NCI-H1092 treated with DMSO at 0.1 percent for 48 hours (cell line): ENCODE results near the gene NFIA.

ENCODE experiments used
- DNase-seq: peaks from one replicate; lab custom pipeline; 2025; lab: John Stamatoyannopoulos, UW

NFIA gene

GRCh38 chr1:61299463-61299862, 217.1 kb downstream of the NFIA start:
- no peak for DNase-seq

DNA sequence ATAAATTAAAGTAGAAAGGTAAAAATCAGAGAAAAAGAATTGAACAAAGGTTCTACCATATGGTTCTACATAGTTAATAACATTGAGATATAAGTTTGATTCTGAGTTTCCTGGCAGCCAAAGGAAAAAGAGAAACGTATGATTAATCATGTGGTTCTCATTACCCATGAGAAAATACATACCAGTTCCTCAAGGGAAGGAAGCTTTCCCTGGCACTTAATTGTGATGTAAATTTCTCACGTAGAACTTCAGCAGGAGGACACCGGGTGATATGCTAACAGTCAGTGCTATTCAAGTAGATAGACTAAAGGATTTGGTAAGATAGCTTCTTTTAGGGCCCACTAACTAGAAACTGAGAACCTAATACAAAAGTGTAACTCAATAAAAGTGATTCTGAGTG, 218.5 kb downstream of the NFIA start:
- no peak for DNase-seq

- DNase-seq: no peak
Measured at GRCh38 chr1:61301824-61302657, 219.7 kb downstream of the NFIA start.

GRCh38 chr1:61307422-61308142, 225.2 kb downstream of the NFIA start:
- DNase-seq: no peak

DNA sequence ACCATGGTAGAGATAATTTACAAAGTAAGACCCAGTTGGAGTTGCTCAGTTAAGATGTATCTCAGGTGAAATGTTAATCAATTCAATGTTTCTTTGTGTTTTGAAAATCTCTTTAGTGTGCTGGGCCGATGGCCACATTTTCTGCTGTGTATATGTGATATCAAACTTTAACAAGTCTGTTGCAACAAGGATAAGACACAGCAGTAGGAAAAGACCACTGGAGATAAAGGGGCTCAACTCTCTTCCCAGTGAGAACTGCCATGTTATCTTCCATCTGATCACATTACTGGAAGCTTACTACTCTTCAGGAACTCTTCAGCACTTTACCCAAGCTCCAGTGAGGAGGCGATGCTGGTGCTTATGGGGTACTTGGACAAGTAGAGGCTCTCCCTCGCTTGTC, 227.7 kb downstream of the NFIA start:
- DNase-seq: no peak

- no peak for DNase-seq
Measured at GRCh38 chr1:61310538-61310937, 228.2 kb downstream of the NFIA start.

DNA sequence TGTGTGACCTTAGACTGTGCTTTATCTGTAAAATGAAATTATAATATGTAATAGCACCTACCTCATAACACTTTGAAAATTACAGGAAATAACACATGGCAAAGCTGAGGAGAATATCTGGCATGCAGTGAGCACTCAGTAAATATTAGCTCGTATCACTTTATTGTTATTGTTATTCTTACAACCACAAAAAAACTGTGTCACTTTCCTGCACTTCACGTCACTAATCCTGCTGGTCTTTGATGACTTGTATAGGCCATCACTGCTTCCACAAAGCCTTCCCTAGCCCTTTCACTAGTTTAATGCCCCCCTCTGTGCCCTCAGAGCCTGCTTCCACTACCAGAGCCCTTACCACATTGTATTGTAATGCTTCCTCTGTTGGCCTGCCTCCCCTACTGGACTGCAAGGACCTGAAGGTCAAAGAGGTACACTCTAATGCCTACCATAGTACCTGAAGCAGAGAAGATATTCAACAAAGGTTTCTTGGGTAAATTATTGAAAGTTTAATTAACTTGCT, 231.6 kb downstream of the NFIA start:
- DNase-seq: no peak

DNA sequence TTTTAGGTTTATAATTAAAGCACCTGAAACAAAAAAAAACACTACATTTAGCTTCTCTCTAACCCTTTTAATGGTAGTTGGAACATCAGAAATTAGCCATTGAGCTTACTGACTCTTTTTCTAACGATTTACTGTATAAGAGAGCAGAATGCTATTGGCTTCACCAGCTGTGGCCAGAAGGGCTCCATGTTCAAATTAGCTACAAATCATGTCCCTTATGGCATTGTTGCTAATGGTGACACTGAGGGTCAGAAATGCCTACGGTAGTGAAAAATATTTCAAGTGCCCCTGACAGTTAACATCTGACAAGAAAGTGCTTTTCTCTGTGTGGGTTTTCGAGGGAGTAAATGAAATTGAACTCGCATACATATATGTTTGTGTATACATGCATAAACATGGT, 232.7 kb downstream of the NFIA start:
- no peak for DNase-seq

GRCh38 chr1:61316493-61316892, 234.1 kb downstream of the NFIA start:
- DNase-seq: no peak

DNA sequence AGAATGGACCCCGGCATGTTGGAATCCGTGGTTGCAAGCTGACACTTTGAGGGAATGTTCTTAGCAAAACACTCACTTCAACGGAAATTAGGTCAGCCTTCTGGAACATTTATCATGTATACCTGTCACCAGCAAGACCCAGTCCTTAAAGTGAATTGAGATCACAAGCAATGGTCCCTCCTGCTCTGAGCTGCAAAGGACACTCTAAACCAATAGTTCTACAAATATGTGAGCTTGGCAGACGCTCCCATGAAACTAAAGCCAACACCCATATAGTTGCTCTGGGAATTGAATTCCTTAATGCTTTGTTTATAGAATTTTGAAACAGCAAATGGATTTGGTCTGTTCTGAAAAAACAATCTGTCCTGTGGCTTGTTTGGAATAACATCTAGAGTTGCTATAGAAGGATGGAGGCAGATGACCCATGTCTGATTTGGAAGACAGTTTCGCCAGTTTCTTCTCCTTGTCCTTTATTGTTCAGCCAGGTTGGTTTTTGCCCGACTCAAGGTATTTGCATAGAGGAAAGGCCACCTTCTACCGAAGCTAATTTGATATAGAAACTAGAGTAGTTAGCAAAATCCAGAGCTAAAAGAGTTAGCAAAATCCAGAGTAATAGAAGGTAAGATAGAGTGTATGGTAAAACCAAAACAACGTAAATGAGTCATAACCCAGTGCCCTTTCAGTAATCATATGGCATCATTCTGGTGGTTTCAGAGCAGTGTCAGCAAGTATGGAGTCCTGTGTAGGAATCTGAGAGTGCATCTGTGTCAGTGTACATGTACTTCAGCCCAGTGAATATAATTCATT, 236.2 kb downstream of the NFIA start:
- DNase-seq: no peak

- DNase-seq: no peak
Measured at GRCh38 chr1:61320575-61320974, 238.2 kb downstream of the NFIA start.

DNA sequence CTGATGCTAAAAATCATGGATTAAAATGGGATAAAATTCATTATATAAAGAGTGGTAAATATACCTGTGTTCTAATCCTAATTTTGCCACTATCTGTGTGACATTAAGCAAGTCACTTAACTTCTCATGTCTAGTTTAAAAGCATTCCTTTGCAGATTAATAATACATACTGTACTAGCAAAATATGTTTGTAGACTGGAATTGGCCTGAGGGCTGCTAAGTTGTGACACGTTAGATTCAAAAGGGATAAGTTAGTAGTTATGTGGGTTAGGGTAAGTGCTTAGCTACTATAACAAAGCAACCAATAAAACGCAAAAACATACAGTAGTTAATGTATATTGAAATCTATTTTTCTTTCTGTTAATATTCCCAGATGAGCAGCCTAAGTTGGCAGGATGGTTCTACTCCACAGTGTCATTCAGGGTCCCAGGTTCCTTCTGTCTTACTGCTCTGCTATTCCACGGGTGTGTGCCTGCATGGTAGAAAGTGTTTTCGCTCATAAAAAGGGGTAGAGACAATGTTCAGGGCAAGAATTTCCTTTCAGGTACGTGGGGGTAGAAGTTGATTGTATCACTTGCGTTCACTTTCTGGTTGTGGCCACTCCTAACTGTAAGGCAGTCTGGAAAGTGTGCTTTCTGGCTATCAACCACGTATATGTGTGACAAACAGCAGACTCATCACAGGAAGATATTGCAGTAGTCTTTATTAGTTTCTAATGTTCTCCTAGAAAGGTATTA, 239.8 kb downstream of the NFIA start:
- DNase-seq: no peak

DNA sequence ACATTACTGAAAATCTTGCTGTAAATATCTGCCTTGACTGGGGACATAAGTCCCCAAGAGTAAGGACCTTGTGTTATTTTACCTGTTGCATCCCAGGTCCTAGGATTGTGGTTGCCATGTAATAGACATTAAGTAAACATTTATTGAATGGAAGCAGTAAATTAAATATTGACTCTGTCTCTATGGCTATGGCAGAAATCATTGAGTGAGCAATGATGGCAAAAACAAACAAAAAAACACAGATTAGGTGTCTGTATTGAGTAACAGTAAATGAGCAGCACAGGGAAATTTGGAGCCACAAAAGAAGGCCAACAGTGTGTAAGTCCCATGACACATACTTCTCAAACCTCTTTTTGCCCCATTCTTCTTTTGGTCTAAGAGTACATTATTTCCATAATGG, 240.4 kb downstream of the NFIA start:
- peak; percentile 54 for DNase-seq

DNA sequence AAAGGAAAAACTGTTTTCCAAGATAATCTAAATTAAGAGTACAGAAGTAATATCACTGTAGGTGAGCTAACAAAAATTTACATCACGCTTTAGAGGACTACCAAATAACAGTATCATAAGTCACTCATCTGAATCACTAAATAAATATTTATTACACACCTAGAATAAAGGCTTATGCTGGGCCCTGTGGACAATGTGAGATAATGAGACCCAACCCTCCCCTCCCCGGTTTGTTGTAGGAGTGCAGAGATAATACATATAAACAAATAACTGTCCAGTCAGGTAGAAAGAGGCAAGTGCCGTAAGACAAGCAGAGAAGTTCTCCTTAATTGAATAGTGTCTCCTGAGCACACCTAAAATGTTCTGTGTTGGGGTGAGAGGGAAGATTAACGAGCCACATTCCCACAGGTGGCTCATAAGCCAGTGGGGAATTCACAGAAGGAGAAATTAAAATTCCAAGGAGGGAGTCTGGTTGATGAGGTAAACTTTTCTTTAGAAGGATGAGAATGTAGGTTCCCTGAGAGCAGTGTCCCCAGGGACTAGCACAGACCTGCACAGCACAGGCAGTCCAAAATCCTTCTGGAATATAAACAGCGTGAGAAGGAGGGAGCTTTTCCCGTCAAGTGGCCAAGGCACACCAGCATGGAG, 241.4 kb downstream of the NFIA start:
- no peak for DNase-seq

- DNase-seq: no peak
Measured at GRCh38 chr1:61326713-61327112, 244.4 kb downstream of the NFIA start.

DNA sequence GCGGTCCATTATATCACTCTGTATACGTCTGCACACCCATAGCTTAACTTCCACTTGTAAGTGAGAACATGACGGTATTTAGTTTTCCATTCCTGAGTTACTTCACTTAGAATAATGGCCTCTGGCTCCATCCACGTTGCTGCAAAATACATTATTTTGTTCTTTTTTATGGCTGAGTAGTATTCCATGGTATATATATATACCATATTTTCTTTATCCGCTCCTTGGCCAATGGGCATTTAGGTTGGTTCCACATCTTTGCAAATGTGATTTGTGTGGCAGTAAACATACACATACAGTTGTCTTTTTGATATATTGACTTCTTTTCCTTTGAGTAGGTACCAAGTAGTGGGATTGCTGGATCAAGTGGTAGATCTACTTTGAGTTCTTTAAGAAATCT, 245.1 kb downstream of the NFIA start:
- no peak for DNase-seq

DNA sequence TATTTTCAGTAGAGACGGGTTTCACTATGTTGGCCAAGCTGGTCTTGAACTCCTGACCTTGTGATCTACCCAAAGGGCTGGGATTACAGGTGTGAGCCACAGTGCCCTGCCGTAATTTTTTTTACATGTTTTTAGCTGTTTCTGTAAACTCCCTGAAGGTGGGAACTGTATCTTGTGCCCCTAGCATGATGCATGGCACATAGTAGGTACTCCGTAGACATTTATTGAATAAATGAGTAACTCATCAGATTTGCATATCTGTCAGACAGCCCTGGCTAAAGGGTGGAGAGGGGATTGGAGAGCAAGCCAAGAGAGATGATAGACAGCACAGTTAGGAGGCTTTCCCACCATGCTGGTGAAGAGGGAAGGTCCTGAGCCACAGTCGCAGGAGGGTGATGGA, 247.2 kb downstream of the NFIA start:
- DNase-seq: no peak

GRCh38 chr1:61330018-61330417, 247.7 kb downstream of the NFIA start:
- DNase-seq: no peak

DNA sequence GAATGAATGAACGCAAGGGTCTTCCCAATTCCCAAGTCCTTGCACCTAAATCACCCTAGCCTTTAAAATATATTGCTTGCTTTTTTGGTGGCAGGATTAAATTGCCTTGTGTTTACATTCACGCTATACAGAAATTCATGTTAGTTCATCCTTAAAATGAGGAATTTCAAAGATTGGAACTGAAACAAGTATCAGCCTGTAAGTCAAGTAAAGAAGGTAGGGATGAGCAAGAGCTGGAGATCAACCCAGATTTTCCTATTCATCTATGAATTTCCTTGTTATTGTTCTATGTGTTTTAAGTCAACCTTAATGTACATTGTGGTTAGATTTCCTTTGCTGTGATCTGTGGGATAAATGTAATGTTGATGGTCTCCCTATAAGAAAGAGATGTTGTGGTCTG, 248.2 kb downstream of the NFIA start:
- no peak for DNase-seq

GRCh38 chr1:61332196-61332753, 249.9 kb downstream of the NFIA start:
- DNase-seq: no peak

DNA sequence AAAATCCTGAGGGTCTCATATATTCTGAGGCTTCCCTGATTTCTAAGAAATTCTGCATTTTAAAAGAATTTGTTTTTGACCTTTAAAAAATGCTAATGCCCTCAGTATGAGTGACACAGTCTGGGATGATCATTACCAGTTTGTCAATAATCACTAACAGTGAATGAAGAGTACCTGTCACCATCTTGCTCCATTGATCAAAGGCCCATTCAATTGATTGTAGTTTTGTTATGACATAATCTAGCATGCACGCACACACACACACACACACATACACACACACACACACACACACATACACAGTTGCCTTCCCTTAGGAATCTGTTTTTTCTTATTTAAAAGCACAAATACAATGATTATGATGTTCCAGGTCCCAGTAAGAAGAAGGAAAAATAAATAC, 250.4 kb downstream of the NFIA start:
- no peak for DNase-seq
